ENCODE data around the gene GNA15. TPM values are rescaled to one million over a fixed set of nuclear protein-coding genes. Genes with fewer than 3 reads are reported as not detected.

The GNA15 gene
- total and polyA plus RNA-seq, 2 of the 8 experiments (the other 6 are each of a cell fraction or from before 2014, with no cell fraction given): 0.26 to 0.45 TPM

- TF ChIP-seq YY1 (IDR thresholded peaks at IDR 0.05; ENCODE audit: low read depth, low read length) (no peak), CBX8 (IDR thresholded peaks at IDR 0.05; ENCODE audit: borderline replicate concordance, low read depth, low read length) (no peak), CTBP2 (IDR thresholded peaks at IDR 0.05; ENCODE audit: borderline replicate concordance, insufficient read depth, insufficient read length, low read length) (no peak), CEBPB (IDR thresholded peaks at IDR 0.05; ENCODE audit: low read depth, low read length) (no peak), SIN3A (conservative IDR thresholded peaks at IDR 0.05 in 1 of 2, IDR thresholded peaks at IDR 0.05 in 1 of 2; ENCODE audit: low read depth in 1 of 2, low read length in 2 of 2) (no peak), RXRA (IDR thresholded peaks at IDR 0.05; ENCODE audit: insufficient read depth, low read depth, low read length) (no peak), CHD7 (IDR thresholded peaks at IDR 0.05; ENCODE audit: insufficient replicate concordance, low read length) (no peak), TBP (IDR thresholded peaks at IDR 0.05; ENCODE audit: low read depth, low read length) (no peak)
Observed at GRCh38 chr19:3171894-3172672, 36.2 kb downstream of the GNA15 start (continued).
